PC-9 (cell line): ENCODE measurements around the gene MEAF6.

Experiments
- EZH2 ChIP-seq: fragments of 200-600 bp; sonication (generic); IDR thresholded peaks from 2 replicates; pipeline ENCODE4 v1.8.0; 2017; ENCODE audit warnings: antibody characterized with exemption, low read depth
- TF ChIP-seq, protein P1 (sequence below): fragments of 200-600 bp; sonication (generic); conservative IDR thresholded peaks from 2 replicates; pipeline ENCODE4 v1.6.1; 2017; ENCODE audit warnings: mixed run types, antibody characterized with exemption, mild to moderate bottlenecking, moderate library complexity

DNA sequence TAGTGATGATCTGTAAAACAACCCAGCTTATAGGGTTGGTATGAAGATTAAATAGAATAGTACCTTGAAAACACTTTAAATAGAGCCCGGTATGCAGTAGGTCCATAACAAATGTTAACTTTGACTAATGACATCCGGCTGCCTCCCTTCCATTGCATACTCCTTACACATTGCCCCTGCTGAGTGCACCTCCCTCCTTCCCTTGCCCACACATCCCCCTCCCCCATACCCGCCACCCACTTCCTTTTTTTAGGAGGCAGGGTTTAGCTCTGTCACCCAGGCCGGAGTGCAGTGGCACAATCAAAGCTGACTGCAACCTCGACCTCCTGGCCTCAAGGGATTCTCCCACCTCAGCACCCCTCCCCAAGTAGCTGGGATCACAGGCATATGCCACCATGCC is 64.6 kb downstream of the MEAF6 start:
- TF ChIP-seq, protein P1, sequence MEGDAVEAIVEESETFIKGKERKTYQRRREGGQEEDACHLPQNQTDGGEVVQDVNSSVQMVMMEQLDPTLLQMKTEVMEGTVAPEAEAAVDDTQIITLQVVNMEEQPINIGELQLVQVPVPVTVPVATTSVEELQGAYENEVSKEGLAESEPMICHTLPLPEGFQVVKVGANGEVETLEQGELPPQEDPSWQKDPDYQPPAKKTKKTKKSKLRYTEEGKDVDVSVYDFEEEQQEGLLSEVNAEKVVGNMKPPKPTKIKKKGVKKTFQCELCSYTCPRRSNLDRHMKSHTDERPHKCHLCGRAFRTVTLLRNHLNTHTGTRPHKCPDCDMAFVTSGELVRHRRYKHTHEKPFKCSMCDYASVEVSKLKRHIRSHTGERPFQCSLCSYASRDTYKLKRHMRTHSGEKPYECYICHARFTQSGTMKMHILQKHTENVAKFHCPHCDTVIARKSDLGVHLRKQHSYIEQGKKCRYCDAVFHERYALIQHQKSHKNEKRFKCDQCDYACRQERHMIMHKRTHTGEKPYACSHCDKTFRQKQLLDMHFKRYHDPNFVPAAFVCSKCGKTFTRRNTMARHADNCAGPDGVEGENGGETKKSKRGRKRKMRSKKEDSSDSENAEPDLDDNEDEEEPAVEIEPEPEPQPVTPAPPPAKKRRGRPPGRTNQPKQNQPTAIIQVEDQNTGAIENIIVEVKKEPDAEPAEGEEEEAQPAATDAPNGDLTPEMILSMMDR, result no peak
- no peak for TF ChIP-seq EZH2
